T1000 (cell line): ENCODE data around the gene WWC1.

Experiments
- DNase-seq: peaks from one replicate; lab custom pipeline; 2025; ENCODE audit warnings: mixed read lengths; lab: John Stamatoyannopoulos, UW

Gene WWC1

DNA sequence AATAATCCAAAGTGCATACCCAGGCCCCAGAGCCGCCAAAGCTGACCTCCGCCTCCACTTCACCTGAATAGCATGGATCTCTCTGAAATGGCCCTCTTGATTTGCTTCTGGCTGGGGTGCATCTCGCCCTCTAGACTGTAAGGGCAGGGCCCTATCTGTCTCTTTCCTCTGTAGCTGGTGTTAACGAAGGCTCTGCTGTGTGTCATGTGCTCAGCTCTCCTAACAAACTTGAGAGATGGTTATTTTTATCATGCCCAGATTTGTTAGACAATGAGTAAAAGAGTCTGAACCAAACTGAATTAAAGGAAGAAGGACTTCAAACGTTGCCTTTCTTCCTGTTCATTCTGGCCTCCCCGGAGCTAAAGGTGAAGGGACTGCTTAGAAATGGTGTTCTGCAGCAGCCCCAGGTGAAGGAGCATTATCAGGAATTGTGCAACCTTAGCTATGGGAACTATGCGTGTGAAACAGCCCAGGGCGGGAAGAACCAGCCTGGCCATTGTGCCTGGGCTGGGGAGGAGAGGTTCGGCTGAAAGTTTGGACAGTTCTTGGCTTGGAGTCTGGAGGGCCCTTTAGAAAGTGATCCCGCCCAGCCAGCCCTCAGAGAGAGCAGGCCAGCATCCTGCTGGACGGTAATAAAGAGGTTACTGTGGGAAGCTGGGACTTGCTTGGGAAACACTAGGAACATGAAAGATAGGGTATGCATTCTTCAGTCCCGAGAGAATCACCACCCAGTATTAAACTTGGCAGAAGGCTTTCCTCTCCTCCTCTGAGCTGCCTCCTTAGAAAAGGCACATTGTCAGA, 73.5 kb downstream of the WWC1 start:
- no peak for DNase-seq

DNA sequence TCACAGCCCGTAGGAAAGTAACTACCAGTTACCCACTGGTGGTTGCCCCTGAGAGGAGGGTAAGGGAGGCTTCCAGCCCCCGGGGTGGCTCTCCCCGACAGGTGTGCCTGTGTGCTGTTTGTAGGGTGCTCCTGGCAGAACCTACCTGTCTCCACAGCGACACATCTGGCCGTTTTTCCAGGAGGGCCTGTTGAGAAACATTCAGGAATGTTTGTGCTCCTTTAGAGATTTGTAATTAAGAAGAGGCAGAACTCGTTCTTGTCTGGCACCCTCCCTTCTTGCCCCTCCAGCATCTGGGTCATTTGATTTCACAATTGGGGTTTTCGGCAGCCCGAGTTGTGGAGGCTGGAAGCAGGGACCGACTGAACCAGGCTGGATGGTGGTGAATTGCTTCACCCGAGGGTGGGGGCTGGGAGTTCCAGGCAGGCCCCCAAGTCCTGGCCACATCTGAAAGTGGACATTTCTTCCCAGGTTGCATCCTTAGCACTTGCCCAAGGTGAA, 74.2 kb downstream of the WWC1 start:
- DNase-seq = peak; percentile 7

DNA sequence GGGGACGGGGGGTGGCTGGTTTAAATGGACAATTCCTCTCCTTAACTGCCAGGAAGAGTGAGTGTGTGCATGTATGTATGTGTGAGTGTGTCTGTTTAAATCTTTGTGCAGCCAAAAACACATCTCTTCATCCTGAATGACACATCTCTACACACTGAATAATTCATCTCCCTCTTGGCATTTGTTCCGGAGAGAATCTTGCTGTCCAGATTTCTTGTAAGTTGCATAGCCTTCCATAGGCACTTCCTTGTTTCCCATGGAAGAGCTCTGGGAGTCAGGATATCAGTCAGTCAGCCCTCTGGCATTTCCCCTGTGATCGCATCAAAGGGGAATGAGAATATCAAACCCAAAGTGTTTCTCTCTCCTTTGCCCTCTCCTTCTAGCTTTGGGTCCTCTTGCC, 74.7 kb downstream of the WWC1 start:
- DNase-seq = no peak

DNA sequence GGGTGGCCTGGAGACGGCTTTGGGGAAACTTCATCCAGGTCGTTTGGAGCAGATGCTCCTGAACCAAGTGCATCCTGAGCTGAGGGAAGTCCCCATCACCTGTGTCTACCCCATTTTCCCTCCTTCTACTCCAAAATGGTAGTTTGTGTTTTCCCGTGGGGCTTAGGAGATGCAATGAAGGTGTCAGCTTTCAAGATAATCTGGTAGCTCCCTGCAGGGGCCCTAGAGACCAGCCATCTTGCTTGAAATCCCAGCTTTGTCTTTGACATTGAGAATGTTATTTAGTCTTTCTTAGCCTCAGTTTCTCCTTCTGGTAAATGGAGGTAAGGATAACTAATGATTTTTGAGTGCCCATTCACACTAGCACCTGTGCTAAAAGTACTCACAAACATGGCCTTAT, 77.4 kb downstream of the WWC1 start:
- no peak for DNase-seq

DNA sequence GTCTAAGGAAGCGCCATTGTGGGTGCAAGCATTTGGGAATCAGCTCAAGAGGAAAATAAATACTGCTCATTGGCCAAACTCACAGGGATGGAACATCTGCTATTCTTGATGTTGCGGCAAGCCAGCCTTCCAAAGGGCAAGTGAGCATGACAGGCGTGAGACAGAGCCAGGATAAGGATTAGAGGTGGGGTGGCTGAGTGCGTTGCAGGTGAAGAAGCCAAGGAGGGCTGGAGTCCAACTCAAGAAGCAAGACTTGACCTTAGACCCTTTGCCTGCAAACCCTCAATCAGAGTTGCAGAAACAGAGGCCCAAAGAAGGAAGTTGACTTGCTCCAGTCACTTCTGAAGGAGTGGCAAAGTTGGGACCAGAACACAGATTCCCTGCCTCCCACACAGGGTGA, 79.4 kb downstream of the WWC1 start:
- no peak for DNase-seq

DNA sequence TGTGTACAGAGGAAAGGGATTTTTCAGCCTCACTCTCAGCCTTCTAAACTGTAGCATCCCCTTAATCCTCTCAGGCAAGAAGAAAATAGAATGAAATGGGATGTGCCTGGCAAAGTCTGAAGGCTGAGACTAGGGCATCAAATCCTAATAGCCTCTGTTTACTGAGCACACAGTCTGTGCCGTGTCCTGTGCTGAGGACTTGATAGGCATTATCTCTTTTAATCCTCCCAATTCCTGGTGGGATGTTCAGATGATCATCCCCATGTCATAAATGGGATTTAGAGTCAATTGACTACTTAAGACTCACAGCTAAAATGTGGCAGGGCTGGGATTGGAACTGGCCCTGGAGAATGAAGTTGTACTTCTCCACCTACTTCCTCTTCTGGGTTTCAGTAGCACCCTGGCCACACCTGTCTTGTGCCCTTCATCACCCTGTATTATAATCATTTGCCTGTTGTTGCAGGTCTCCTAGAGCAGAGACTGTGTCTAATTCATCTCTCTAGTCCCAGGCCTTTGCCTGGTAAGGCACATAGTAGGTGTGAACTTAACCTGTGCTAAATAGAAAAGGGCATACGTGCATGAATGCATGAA, 81.0 kb downstream of the WWC1 start:
- no peak for DNase-seq

DNA sequence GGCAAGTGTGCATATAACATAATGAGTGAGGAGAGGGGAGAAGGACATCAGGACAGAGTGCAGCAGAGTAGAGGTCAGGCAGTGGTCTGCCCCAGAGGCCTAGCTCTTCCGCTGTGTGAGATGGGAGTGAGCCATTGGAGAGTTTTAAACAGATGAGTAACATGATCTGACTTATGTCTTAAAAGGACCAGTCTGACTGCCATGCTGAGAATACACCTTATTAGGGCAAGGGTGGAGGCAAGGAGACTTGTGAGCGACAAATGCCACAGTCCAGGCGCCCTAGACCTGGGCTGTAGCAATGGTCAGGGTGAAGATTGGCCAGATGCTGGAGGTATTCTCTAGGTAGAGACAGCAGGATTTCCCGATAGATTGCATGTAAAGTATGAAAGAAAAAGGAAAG, 83.1 kb downstream of the WWC1 start:
- DNase-seq = no peak

DNA sequence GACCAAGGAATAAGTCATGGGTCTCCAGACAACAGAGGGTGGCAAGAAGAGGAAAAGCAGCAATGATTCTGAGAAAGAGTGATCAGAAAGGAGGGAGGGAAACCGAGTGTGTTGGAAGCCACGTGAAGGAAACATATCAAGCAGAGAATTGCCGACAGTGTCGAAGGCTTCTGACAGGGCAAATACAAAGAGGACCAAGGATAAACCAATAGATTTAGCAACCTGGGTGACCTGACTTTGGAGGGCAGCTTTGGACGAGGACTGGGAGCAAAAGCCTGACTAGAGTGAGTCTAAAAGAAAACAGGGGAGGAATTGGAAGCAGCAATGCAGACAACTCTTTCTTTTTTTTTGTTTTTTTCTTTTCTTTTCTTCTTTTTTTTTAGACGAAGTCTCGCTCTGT, 83.8 kb downstream of the WWC1 start:
- no peak for DNase-seq

DNA sequence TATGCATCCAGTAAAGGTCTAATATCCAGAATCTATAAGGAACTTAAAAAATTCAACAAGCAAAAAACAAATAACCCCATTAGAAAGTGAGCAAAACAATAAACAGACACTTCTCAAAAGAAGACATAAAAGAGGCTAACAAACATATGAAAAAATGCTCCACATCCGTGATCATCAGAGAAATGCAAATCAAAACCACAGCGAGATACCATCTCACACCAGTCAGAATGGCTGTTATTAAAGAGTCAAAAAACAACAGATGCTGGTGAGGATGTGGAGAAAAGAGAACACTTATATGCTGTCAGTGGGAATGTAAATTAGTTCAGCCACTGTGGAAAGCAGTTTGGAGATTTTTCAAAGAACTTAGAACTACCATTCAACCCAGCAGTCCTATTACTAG, 86.1 kb downstream of the WWC1 start:
- no peak for DNase-seq

DNA sequence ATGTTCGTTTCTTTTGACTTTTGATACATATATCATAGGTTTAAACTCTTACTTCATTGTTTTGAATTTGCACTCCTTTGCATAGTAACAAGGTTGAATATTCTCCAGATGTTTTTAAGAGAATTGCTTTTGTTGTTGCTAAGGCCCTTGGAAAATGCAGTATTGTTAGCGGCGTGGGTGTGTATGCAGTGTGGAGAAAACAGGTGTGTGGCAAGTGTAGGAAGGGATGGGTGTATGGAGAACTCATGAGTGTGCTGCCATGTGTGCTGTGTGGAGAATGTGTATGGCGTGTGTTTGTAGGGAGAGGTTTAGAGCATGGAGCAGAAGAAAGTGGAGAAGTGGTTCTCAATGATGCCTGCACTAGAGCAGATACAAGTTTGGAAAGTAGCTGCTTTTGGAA, 87.3 kb downstream of the WWC1 start:
- DNase-seq = no peak

DNA sequence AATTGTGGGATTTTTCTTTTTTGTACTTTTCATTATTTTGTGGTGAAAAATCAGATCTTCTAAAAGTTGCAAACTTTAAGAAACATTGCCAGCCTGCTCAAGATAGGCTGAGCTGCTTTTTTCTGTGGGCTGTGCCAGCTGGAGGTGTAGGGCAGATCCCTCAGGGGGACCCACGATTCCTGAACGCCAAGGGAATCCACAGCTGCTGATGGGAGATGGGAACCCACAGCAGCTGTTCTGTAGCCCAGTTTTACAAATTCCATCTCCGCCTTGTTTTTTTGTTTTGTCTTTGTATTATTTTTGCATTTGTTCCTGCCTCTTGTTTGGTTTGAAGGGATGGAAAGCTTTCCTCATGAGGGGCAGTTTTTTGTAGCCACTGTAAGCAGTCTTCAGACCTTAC, 91.0 kb downstream of the WWC1 start:
- DNase-seq = no peak

DNA sequence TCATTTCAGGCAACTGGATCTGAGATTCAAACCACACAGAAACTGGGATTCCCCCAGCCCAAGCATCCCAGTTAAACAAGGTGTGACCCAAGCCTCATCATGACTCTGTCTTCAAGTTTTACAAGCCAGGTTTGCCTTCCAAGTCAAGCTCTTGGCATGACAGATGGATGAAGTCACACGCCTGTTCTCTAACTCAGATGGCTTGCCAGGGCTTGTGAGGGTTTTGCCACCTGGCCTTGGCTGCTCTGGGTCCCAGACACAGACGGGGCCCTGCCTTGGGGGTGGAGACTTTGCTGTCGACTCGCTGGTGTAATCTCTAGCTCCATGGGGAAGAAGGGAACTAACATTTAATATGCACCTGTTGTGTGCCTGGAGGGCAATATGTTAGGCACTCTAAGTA, 99.0 kb downstream of the WWC1 start:
- no peak for DNase-seq

DNA sequence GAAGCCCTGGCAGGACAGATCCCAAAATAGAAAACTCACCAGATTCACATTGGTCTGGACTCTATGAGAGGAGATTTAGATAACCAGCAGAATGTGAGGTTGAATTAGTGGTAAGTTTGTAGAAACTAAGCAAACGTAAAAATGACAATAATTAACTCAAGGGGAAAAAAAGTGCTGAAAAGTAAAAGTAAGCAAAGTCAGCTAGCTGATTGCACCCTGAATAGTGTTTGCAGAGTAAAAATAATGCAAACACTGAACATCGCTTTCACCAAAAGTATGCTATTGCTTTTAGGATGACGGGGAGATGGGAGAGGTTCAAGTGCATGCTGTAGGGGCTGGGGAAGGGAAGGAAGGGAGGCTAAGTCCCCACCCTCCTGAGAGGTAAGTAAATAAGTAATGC, 102.3 kb downstream of the WWC1 start:
- no peak for DNase-seq

DNA sequence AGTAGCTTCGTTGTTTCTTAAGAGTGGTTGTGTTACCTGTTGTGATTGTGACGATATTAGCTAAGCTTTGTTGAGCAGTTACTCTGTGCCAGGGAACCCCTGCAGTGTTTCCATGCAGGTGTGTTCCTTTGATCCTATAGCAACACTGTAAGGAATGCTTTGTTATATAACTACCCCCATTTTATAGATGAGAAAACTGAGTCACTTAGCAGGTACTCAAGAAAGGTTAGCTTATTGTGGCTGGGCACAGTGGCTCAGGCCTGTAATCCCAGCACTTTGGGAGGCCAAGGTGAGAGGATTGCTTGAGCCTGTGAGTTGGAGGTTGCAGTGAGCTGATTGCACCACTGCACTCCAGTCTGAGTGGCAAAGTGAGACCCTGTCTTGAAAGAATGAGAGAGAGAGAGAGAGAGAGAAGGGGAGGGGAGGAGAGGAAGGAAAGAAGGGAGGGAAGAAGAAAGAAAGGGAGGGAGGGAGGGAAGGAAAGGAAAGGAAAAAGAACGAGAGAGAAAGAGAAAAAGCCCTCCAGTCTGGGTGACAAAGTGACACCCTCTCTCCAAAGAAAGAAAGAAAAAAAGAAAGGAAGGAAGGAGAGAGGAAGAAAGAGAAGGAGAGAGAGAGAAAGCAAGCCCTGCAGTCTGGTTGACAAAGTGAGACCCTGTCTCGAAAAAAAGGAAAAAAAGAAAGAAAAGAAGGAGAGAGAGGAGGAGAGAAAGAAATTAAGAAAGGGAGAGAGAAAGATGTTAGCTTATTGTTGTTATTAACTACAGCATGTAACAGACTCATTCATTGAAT, 109.2 kb downstream of the WWC1 start:
- DNase-seq = no peak

DNA sequence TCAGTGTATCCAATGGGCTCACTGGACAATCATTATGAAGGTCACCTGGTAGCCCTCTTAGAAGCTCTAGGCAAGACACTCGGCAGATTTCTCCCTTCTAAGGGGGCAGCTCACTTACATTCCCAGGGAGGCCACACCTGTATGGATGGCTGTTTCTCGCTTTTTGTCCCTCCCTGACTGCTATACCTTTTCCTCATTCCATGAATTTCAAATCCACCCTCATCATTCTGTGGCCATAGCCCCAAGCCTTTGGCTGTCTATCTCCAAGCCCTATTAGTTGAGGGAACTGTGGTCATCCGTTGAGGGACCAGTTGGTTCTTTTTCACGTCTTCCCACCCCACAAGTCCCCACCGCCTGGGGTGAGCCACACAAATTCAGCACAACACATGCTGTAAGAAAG, 109.8 kb downstream of the WWC1 start:
- no peak for DNase-seq

DNA sequence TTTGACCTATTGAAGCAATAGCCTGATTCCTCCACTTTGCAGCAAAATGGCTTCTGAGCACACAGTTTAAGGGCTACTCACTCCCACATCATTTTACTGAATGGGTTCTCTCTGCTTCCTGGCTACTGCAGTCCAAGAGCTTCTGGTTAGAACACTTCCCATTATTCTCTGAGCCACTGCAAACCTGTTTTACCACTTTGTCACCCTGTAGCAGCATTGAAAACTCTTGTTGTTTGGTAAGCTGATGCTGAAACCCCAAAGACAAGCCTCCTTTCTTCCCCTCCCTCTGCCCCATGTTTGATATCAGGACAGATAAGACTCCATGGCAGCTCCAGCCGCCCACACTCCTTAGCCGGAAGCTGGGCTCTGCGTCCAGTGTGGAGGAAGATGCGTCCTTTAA, 110.4 kb downstream of the WWC1 start:
- DNase-seq = no peak

DNA sequence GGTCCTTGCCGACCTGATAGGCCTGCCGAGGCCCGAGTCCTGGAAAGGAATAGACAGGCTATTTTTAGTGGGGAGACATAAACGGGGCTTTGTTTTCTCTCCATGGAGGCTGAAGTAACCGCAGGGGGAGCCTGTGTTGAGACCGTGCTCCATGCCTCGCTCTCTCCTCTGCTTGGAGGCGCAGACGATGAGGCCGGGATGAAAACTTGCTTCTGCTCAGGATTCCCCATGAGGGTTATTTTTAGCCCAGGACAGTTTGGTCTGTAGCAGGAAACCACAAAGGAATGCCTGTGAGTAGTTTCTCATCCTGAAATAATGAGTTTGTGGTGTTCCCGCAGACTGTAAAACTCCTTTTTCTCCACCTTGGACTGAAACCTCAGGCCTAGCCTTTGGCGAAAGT, 112.9 kb downstream of the WWC1 start:
- DNase-seq = peak; percentile 18

DNA sequence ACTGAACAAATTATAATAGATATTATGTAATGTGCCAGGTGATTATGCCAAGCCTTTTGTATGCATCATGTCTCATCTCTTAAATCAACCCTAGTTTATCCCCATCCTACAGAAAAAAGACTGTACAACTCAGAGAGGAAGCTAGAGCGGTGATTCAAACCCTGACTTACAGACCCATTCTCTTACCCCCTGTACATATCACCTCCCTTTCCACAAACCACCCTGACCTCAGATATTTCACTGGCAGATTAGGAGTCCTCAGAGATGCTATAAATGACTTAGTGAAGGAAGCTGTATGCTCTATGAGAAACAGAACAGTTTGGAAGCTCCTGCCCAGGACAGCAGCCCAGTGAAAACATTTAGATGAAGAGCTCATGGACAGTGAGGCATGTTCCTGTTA, 115.8 kb downstream of the WWC1 start:
- no peak for DNase-seq

DNA sequence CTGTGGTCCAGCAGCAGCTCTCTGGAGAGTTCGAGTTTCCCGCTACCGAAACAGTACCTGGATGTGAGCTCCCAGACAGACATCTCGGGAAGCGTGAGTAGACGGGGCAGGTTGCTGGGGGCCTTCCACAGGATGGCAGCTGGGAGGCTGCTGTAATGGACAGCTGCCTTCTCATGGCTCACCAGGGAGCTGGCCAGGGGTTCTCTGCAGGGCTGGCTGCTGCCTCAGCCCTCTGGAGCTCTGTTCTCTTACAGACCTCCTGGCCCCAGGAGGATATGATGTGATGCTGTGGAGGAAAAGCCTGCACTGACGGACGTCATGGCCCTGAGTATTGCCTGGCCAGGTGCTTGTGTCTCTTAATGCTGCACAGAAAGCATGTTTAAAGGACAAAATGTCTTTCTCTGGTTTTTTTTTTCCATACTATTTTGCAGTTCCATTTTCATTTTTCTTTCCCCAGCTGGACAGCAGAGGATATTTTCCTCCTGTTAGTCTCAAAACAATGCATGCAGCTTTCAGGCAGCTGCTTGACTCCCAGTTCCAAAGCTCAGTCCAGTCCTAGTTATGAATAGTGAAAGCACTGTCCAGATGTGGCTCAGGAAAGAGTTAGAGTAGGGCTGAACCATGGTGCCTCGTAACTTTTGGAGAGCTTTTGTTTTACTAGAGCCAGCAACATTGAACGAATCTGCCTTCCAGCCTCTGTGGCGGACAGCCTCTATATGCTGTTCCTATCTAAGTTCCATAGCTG, 117.3 kb downstream of the WWC1 start:
- no peak for DNase-seq

DNA sequence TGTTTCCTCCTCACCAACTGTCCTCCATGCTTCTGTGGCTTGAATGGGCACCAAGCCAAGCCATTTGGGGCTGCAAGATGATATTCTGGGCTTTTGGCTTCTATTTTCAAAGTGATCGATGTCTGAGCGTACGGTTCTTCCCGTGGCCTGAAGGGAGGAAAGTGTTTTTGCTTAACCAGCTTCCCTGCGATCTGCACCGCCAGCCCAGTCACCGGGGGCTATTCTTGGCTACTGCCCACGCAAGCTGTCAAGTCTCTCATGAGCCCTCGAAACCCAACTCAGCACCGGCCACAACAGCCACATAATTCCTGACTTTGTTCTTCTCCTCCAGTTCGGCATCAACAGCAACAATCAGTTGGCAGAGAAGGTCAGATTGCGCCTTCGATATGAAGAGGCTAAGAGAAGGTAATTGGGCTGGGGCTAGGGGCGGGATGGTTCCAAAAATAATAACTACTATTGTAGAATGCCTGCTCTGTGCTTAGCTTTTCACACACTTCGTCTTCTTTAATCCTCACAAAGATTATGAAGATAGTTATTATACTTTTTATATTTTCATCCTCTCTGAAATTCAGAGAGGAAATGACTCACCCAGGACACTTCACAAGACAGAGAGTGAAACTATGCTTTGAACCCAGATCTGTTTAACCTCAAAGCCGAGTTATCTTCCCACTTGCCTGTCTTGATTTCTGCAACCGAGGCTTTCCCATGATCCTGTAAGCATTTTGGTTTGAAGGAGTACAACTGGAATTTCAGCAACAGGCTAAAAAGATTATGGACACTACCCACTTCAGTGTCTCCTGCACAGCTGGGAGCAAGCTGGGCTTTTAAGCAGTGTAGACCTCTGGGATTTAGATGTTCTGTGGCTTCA, 118.4 kb downstream of the WWC1 start:
- DNase-seq = no peak

DNA sequence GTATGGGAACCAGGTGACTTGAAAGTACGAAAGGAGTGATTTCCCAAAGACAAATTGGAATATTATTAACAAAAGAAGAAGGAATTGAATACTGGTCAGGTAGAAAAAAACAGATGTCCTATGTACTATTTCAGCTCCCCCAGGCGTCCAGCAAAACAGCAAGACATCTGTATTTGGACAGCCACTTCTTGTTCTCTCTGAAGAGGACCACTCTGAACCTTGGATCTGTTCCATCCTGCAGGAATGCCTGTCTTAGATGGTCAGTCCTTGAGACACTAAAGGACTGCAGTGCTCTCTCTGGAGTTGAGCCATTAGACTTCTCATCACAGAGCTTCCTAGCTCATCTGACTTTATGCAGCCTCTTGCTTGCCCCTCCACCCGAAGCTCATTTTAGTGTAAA, 120.4 kb downstream of the WWC1 start:
- DNase-seq = no peak
